Measurements from ENCODE around the gene ZNF175. TPM values are rescaled to one million over a fixed set of nuclear protein-coding genes. Genes with fewer than 3 reads are reported as not detected.

ZNF175 gene
- total RNA-seq, 2 donors from 2014 or later, result 5.7 to 8.1 TPM

DNA sequence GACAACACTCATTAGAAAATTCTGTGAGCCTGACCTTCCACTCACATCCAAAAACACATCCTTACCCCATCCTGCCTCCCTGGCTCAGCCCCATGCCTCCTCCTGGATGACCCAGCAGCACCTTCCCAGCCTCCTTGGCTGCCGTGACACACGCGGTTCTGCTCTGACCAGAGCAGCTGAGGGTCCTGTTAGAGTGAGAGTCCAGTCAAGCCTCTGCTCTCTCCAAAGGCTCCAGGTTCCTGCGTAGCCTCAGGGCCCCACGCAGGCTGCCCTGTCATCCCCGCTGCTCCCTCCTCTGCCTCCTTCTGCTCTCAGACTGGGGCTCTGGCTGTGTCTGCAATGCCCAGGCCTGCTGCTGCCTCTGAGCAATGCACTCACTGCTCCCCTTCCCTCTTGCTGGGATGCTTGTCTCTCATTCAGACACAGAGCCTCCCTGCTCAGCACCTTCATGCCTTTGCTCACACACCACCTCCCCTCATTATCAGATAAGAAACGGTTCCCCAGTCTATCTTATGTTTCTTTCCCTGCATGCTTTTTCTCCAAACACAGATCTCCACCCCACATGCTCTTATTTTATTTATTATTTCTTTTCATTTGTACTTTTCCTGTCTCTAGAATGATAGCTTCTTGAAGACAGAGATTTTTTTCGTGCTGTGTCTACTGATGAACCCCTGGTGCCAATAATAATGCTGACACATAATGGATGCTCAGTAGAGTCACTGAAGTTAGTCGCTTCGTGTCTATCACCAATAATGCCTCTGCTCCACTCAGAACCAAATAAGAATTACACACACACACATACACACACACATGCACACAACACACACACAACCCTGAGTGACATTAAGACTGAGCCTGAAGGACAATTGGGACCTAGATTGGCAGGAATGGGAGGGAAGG is 29.4 kb upstream of the ZNF175 start:
- intact Hi-C loops (cut with DNase I), result no loop called here
- Histone ChIP-seq H3K27me3 (no peaks in the 10 kb centered on the region), H3K27ac (no peak overlapping the region), H3K9ac (ENCODE audit: low read depth in 2 of 2, low read length in 2 of 2) (no peak overlapping the region), H3K36me3 (no peaks in the 10 kb centered on the region), H3K4me3 (no peak overlapping the region), H3K9me3 (no peaks in the 10 kb centered on the region), H3K4me1 (no peaks in the 10 kb centered on the region)
- TF ChIP-seq, protein P1, sequence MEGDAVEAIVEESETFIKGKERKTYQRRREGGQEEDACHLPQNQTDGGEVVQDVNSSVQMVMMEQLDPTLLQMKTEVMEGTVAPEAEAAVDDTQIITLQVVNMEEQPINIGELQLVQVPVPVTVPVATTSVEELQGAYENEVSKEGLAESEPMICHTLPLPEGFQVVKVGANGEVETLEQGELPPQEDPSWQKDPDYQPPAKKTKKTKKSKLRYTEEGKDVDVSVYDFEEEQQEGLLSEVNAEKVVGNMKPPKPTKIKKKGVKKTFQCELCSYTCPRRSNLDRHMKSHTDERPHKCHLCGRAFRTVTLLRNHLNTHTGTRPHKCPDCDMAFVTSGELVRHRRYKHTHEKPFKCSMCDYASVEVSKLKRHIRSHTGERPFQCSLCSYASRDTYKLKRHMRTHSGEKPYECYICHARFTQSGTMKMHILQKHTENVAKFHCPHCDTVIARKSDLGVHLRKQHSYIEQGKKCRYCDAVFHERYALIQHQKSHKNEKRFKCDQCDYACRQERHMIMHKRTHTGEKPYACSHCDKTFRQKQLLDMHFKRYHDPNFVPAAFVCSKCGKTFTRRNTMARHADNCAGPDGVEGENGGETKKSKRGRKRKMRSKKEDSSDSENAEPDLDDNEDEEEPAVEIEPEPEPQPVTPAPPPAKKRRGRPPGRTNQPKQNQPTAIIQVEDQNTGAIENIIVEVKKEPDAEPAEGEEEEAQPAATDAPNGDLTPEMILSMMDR (IDR thresholded peaks at IDR 0.05), result no peak
- no peak for DNase-seq

DNA sequence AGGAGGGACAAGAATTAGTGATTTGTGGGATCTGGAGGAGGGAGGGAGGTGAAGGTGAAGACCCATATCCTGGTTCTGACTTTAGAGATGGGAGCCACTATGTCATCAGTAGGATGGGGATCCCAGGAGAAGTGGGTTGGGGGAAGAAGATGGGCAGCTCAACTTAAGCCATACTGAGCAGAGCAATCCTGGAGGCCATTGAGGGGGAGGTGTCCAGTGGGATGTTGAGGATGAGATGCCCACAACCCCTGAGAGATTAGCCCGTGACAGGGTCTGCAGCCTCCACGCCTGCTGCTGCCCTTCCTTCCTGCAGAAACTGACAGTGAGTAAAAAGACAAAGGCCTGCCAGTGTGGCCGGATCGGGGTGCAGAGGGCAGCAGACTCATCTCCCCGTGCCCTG is 28.4 kb upstream of the ZNF175 start:
- Histone ChIP-seq H3K4me1 (no peaks in the 10 kb centered on the region), H3K36me3 (no peaks in the 10 kb centered on the region), H3K27me3 (no peaks in the 10 kb centered on the region), H3K4me3 (no peak overlapping the region), H3K27ac (no peak overlapping the region), H3K9ac (ENCODE audit: low read depth in 2 of 2, low read length in 2 of 2) (no peak overlapping the region), H3K9me3 (no peaks in the 10 kb centered on the region)
- intact Hi-C loops (cut with DNase I), result no loop called here
- no peak for DNase-seq
- TF ChIP-seq, protein P1 (IDR thresholded peaks at IDR 0.05), result no peak

DNA sequence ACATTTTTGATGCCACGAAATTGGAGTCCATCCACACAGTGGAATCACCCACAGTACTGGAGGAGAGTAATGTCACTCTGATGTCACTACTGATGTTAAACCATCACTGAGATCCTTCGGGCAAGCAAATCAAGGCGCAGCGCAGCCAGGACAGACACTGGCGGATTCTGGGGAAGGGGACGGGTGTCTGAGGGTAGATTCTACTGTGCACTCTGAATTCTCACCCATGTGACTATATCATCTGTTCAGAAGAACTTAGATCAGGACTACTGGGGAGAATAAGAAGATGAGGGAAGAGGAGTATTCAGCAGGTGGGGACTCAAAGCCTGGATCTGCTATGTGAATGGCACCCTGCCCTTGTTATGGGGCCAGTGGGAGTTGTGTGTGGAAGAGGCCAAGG is 27.0 kb upstream of the ZNF175 start:
- H3K27me3 ChIP-seq, result no peaks in the 10 kb centered on the region
- no peak overlapping the region for H3K4me3 ChIP-seq
- no peaks in the 10 kb centered on the region for H3K9me3 ChIP-seq
- no peak for DNase-seq
- H3K36me3 ChIP-seq, result no peaks in the 10 kb centered on the region
- intact Hi-C loops (cut with DNase I), result no loop called here
- H3K4me1 ChIP-seq, result no peaks in the 10 kb centered on the region
- TF ChIP-seq, protein P1 (IDR thresholded peaks at IDR 0.05), result no peak
- no peak overlapping the region for H3K9ac ChIP-seq (ENCODE audit: low read depth in 2 of 2, low read length in 2 of 2)
- no peak overlapping the region for H3K27ac ChIP-seq

DNA sequence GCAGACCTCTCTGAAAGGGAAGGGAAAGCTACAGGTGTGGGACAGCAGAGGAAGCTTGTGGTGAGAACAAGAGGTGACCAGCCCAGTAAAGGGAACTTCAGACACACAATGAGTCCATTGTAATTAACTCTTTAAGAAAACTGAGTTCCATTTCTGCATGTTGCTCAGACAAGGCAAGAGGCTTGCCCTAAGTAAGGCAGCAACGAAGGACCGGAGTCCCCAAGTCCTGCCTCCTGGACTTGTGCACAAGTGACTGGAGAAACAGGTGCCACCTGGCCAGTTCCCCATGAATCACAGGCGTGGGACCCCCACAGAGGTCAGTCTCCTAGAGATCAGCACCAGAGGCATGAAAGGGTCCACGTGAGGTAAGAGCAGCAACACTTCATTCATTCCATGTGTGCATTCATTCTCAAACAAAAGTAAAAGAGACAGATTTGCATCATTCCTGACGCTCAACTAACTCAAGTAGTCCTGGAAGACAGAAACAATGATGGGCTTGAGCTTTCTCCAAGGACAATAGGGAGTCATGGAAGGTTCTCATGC is 24.9 kb upstream of the ZNF175 start:
- H3K27me3 ChIP-seq, result no peaks in the 10 kb centered on the region
- TF ChIP-seq, protein P1 (IDR thresholded peaks at IDR 0.05), result no peak

DNA sequence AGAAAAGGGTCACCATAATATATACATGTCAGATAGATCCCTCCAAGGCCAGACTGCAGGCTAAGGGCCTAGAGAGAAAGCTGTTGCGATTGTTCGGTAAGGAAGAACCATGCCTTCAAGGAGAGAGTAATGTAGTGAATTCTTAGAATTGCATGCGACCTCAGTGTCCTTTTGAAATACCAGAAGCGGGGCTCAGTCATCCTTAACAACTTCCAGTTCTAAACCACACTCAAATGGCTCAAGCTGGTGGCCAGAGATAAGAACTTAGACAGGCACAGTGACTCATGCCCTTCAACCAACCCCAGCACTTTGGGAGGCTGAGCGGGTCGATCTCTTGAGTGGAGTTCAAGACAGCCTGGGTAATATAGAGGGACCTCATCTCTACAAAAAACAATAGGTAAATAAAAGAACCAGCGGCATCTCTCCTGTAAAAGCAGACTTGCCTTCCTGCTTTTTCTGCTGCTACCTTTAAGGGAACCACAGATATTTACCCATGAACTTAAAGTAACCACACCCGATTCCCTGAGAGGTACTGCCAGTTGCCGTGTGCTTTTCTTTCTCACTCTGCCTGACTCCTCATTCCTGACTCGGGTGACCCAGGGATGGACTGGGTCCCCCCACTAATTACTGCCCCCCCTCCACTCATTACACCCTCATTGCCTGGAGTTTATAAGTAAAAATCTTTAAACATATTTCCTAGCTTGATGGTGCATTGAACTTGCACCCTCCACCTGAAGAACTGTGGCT is 24.3 kb upstream of the ZNF175 start:
- no peak overlapping the region for H3K27ac ChIP-seq
- H3K9ac ChIP-seq (ENCODE audit: low read depth in 2 of 2, low read length in 2 of 2), result no peak overlapping the region
- no peaks in the 10 kb centered on the region for H3K9me3 ChIP-seq
- no peaks in the 10 kb centered on the region for H3K27me3 ChIP-seq
- TF ChIP-seq, protein P1 (IDR thresholded peaks at IDR 0.05), result no peak
- H3K4me3 ChIP-seq, result no peak overlapping the region
- H3K36me3 ChIP-seq, result no peaks in the 10 kb centered on the region
- intact Hi-C loops (cut with DNase I), result no loop called here
- DNase-seq, result no peak
- H3K4me1 ChIP-seq, result no peaks in the 10 kb centered on the region

More for the DNA sequence above, 24.9 kb upstream of the ZNF175 start:
- Histone ChIP-seq H3K4me3 (no peak overlapping the region), H3K9me3 (no peaks in the 10 kb centered on the region), H3K27ac (no peak overlapping the region), H3K4me1 (no peaks in the 10 kb centered on the region), H3K9ac (ENCODE audit: low read depth in 2 of 2, low read length in 2 of 2) (no peak overlapping the region), H3K36me3 (no peaks in the 10 kb centered on the region)
- intact Hi-C loops (cut with DNase I), result no loop called here
- DNase-seq, result no peak

Data from colonic mucosa (tissue), 4 donors.